Measurements from ENCODE around the gene H6PD. TPM values are rescaled to one million over a fixed set of nuclear protein-coding genes. Genes with fewer than 3 reads are reported as not detected.

Gene H6PD
- total and polyA plus RNA-seq, 4 donors: 28.9 to 134 (median 56.8) TPM

DNA sequence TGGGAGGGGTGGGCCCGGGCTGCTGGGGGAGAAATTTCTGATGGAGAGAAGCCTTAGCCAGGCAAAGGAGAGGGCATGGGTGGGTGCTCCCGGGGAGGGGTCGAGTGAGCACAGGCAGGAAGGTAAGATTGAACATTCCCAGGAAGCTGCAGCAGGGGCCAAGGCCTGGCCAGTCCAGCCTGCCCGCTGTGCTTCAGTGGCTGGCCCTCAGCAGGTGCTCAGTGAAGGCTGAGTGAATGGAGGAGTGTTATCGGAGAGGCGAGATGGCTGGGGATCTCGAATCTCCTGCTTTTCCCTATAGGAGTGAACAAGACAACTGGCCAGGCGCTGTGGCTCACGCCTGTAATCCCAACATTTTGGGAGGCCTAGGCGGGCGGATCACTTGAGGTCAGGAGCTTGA, 79.0 kb downstream of the H6PD start:
- no peak for DNase-seq (ENCODE audit: low spot score)
- TF ChIP-seq ZBTB33 (IDR thresholded peaks at IDR 0.05) (no peak), EGR1 (IDR thresholded peaks at IDR 0.05; ENCODE audit: low read depth in 2 of 2) (no peak), RAD21 (IDR thresholded peaks at IDR 0.05) (no peak), FOXA2 (IDR thresholded peaks at IDR 0.05) (no peak)
- no peak overlapping the region for H3K4me3 ChIP-seq (ENCODE audit: low read depth in 1 of 3, low read length in 3 of 3)
- H3K9me3 ChIP-seq (ENCODE audit: control insufficient read depth in 4 of 4, low read length in 3 of 4): no peaks in the 10 kb centered on the region
- H3K27ac ChIP-seq (ENCODE audit: low read depth in 1 of 2, low read length in 2 of 2): no peak overlapping the region
- no peak overlapping the region for H3K9ac ChIP-seq (ENCODE audit: low read depth in 1 of 2, low read length in 2 of 2)
- WGBS: 93% methylated on average over 11 of the region's 11 CpGs
- H3K4me1 ChIP-seq (ENCODE audit: control insufficient read depth in 4 of 4, insufficient read depth in 4 of 4, low read length in 3 of 4): no peaks in the 10 kb centered on the region
- no peaks in the 10 kb centered on the region for H3K27me3 ChIP-seq (ENCODE audit: control insufficient read depth in 4 of 4, insufficient read depth in 4 of 4, low read length in 3 of 4)
- no peaks in the 10 kb centered on the region for H3K36me3 ChIP-seq (ENCODE audit: control insufficient read depth in 4 of 4, insufficient read depth in 3 of 4, low read depth in 1 of 4, low read length in 3 of 4)

DNA sequence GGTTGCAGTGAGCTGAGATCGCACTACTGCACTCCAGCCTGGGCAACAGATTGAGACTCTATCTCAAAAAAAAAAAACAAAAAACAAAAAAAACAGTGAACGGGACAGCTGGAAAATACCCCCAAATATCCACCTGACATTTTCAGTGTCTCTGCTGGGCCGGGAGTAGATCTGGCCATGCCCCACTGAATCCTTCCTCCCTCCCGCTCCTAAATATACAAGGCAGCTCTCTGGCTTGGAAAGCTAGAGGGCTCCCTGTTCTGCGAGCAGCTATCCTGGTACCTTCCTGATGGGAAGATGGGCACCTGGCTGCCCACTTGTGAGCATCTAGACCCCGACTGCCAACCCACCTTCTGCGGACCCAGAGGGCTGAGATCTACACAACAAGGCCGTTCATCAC, 79.5 kb downstream of the H6PD start:
- WGBS: 83% methylated on average over 8 of the region's 8 CpGs
- Histone ChIP-seq H3K9ac (ENCODE audit: low read depth in 1 of 2, low read length in 2 of 2) (no peak overlapping the region), H3K27me3 (ENCODE audit: control insufficient read depth in 4 of 4, insufficient read depth in 4 of 4, low read length in 3 of 4) (no peaks in the 10 kb centered on the region), H3K4me1 (ENCODE audit: control insufficient read depth in 4 of 4, insufficient read depth in 4 of 4, low read length in 3 of 4) (no peaks in the 10 kb centered on the region), H3K36me3 (ENCODE audit: control insufficient read depth in 4 of 4, insufficient read depth in 3 of 4, low read depth in 1 of 4, low read length in 3 of 4) (no peaks in the 10 kb centered on the region), H3K4me3 (ENCODE audit: low read depth in 1 of 3, low read length in 3 of 3) (no peak overlapping the region), H3K27ac (ENCODE audit: low read depth in 1 of 2, low read length in 2 of 2) (no peak overlapping the region), H3K9me3 (ENCODE audit: control insufficient read depth in 4 of 4, low read length in 3 of 4) (no peaks in the 10 kb centered on the region)
- TF ChIP-seq SP1 (IDR thresholded peaks at IDR 0.05) (no peak), REST (IDR thresholded peaks at IDR 0.05) (no peak), TAF1 (conservative IDR thresholded peaks at IDR 0.05) (no peak), HNF4G (IDR thresholded peaks at IDR 0.05) (no peak), FOXA2 (IDR thresholded peaks at IDR 0.05) (no peak), FOXA1 (IDR thresholded peaks at IDR 0.05) (no peak), HNF4A (conservative IDR thresholded peaks at IDR 0.05) (no peak), RXRA (IDR thresholded peaks at IDR 0.05) (no peak), NR2F2 (IDR thresholded peaks at IDR 0.05) (no peak), ATF3 (IDR thresholded peaks at IDR 0.05) (no peak), YY1 (IDR thresholded peaks at IDR 0.05) (no peak), ZBTB33 (IDR thresholded peaks at IDR 0.05) (no peak), RAD21 (IDR thresholded peaks at IDR 0.05) (no peak), JUND (IDR thresholded peaks at IDR 0.05) (no peak)
- TF ChIP-seq, protein P1, sequence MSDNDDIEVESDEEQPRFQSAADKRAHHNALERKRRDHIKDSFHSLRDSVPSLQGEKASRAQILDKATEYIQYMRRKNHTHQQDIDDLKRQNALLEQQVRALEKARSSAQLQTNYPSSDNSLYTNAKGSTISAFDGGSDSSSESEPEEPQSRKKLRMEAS (IDR thresholded peaks at IDR 0.05): no peak
- no peak for DNase-seq (ENCODE audit: low spot score)

All from liver (tissue), 9 donors.